HG03460 (cell line): Measurements from ENCODE around the gene SIK3.
A peak's percentile ranks its signal among the peaks of the same experiment; 100 is the strongest.

Experiments
- ATAC-seq: cut with Tn5 transposase; IDR thresholded peaks from one replicate; pipeline ENCODE4 v1.9.1; 2021; ENCODE audit not compliant: unreplicated experiment

Gene SIK3

GRCh38 chr11:116903090-116903489 is 195.1 kb downstream of the SIK3 start:
- no peak for ATAC-seq

- ATAC-seq, result no peak
These were observed 196.1 kb downstream of the SIK3 start for GRCh38 chr11:116901964-116902688.

- ATAC-seq, result no peak
These were observed 197.0 kb downstream of the SIK3 start for GRCh38 chr11:116901211-116901610.

GRCh38 chr11:116896211-116896610 is 202.0 kb downstream of the SIK3 start:
- no peak for ATAC-seq

GRCh38 chr11:116895048-116895757 is 203.0 kb downstream of the SIK3 start:
- no peak for ATAC-seq

GRCh38 chr11:116893906-116894305 is 204.3 kb downstream of the SIK3 start:
- ATAC-seq, result no peak

GRCh38 chr11:116893437-116893836 is 204.8 kb downstream of the SIK3 start:
- ATAC-seq, result no peak

- no peak for ATAC-seq
These were observed 205.9 kb downstream of the SIK3 start for GRCh38 chr11:116892374-116892773.

GRCh38 chr11:116891746-116892145 is 206.5 kb downstream of the SIK3 start:
- ATAC-seq, result no peak

GRCh38 chr11:116890607-116891006 is 207.6 kb downstream of the SIK3 start:
- ATAC-seq, result no peak

- ATAC-seq, result peak; percentile 73
These were observed 208.0 kb downstream of the SIK3 start for GRCh38 chr11:116890193-116890592.

GRCh38 chr11:116888884-116889549 is 209.2 kb downstream of the SIK3 start:
- ATAC-seq, result no peak

- no peak for ATAC-seq
These were observed 210.2 kb downstream of the SIK3 start for GRCh38 chr11:116888024-116888423.

- ATAC-seq, result no peak
These were observed 212.1 kb downstream of the SIK3 start for GRCh38 chr11:116885951-116886655.

GRCh38 chr11:116882386-116882785 is 215.8 kb downstream of the SIK3 start:
- no peak for ATAC-seq

GRCh38 chr11:116881143-116881542 is 217.1 kb downstream of the SIK3 start:
- ATAC-seq, result no peak

GRCh38 chr11:116879800-116880625 is 218.2 kb downstream of the SIK3 start:
- no peak for ATAC-seq

GRCh38 chr11:116876656-116877055 is 221.6 kb downstream of the SIK3 start:
- ATAC-seq, result no peak

GRCh38 chr11:116875194-116875593 is 223.0 kb downstream of the SIK3 start:
- ATAC-seq, result no peak

GRCh38 chr11:116874251-116874650 is 224.0 kb downstream of the SIK3 start:
- no peak for ATAC-seq
